GM19468 (cell line): Measurements from ENCODE around the gene NCOA4.
"Not testable (repeated sequence)": the region's sequence is repeated elsewhere in the genome, so short reads cannot be mapped to it uniquely, and the experiment has no call there.

Source experiments
- ATAC-seq: cut with Tn5 transposase; IDR thresholded peaks from one replicate; pipeline ENCODE4 v1.9.1; 2021; ENCODE audit warnings: mild to moderate bottlenecking, moderate library complexity, moderate number of reproducible peaks; ENCODE audit not compliant: unreplicated experiment; ENCODE audit errors: extremely low read depth

Gene NCOA4

DNA sequence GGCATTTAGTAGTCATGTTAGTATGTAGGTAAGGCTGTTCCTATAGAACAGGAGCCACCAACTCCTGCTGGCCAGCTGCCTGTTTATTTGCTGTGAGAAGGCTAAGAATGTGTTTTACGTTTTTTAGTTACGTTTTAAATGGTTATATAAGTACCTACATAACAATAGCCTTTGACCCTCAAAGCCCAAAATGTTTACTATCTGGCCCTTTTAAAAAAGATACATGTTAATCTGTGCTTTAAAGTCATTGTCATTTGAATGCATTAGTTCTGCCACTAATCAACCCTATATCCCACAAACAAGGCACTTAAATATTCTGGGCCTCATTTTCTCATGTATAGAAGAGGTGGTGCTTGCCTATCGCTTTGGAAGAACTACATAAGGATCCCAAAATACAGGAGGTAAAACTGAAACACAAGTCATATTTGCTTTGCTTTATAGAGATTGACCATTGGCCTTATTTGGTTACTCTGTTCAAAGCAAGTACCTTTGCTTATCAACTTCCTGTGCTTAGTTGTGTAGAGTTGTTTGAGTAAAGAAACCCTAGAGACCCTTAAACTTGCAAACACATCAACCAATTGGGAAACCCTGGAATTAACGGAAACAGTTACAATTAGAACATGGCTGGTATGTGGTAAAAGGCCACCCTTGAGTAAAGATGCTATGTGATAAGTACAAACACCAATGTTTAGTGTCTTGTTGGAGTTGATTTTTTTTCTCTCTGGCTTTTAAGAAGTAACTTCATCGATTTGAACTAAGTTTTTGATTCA is 32.2 kb downstream of the NCOA4 start:
- no peak for ATAC-seq

DNA sequence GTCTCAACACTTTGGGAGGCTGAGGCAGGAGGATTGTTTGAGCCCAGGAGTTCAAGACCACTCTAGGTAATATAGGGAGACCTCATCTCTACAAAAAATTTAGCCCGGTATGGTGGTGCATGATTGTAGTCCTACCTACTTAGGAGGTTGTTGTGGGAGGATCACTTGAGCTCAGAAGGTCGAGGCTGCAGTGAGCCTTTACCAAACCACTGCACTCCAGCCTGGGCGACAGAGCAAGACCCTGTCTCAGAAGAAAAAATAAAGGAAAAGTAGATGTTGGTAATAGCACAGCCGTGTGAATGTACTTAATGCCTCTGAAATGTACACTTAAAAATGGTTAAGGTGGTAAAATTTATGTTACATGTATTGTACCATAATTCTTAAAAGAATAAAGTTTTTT is 32.9 kb downstream of the NCOA4 start:
- no peak for ATAC-seq

DNA sequence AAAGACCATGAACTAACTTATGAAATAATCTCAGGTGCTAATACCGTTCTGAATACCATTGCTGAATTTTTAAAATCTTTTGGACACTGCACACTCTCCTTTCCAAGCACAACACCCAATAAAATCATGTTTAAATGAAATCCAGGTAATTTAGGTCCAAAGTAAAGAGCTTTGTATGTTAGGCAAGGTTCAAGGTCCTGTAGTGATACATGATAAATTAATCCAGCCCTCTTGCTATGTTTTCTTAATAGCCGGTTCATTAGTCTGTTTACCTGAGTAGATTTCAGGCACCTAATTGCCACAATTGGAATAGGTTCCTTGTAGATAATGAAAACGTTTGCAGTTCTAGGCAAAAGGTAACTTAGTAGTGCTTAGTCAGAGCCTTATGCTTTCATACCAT is 44.8 kb downstream of the NCOA4 start:
- ATAC-seq: not testable (repeated sequence)

DNA sequence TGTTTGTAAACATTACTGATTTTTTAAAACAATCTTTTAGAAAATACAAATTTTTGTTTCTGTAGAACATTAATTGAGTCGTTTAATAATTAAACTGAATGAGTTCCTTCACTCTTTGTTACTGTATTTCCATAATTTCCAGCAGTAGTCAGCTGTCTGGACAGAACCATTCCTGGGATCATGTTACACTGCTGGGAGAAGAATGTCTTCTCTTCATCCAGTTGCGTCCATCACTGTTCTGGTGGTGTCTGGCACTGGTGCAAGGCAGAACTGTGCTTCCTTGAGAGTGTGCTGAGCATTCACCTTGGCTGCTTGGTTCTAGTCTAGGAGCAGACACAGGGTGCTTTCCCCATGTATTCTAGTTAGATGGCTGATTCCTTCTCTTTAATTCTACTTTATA is 46.0 kb downstream of the NCOA4 start:
- not testable (repeated sequence) for ATAC-seq

DNA sequence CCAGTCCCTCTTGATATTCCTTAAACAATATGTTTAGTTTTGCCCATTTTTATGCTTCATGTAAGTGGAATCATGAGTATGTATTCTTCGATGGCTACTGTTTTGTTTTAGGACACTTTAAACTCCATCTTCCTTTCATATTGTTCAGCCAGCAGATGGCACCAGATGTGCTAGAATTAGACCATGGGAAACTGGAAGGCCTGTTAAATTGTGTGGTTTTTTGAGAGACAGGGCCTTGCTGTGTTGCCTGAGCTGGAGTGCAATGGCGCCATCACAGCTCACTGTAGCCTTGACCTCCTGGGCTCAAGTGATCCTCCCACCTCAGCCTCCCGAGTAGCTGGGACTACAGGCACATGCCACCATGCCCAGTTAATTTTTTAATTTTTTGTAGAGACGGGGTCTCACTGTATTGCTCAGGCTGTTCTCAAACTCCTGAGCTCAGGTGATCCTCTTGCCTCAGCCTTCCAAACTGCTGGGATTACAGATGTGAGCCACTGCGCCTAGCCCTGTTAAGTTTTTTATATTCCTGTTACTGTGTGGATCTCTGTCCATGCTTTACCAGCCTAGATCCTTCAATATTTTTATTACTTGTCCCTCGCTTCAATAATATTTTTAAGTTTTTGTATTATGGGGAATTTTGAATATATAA is 46.8 kb downstream of the NCOA4 start:
- not testable (repeated sequence) for ATAC-seq

DNA sequence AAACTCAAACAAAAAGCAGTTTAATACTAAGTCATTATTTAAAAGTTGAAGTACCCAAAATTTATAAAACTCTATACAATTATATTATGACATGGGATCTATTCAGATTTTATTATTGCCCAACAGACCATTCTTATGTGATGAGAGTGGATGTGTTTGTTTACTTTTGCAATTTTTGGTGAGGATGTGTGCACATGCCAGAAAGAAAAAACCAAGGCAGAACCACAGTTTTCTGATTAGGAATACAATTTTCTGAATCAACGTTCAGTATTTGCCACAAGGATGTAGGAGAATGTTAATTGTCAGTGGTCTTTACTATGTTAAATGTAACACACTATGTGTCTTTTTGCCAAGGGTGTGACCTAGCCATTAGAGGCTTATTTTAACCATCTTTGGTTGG is 49.1 kb downstream of the NCOA4 start:
- not testable (repeated sequence) for ATAC-seq

DNA sequence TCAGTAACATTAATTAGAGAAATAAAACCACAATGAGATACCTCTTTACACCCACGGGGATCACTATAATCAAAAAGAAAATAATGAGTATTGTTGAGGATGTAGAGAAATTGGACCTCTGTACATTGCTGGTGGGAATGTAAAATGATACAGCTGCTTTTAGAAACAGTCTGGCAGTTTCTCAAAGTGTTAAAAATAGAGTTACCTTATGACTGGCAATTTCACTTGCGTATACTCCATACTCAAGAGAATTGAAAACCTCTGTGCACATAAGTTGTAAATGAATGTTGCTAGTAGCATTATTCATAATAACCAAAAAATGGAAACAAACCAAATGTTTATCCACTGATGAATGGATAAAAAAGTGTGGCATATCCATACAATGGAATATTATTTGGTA is 51.9 kb downstream of the NCOA4 start:
- ATAC-seq: peak; percentile 50

DNA sequence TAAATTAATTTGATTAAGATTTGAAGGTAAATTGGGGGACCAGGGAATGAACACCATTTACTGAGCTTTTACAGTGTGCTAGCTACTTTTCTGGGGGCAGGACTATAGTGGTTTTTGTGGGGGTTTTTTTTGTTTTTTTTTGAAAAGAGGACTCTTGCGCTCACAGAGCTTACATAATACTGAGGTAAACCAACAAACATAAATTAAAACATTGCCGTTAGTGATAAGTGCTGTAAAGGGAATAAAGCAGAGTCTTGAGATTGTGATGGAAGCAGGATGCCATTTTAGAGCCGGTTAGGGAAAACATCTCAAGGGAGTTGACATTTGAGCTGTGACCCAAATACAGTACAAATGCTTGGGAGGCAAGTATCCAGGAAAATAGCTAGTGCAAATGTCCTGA is 56.4 kb downstream of the NCOA4 start:
- not testable (repeated sequence) for ATAC-seq

DNA sequence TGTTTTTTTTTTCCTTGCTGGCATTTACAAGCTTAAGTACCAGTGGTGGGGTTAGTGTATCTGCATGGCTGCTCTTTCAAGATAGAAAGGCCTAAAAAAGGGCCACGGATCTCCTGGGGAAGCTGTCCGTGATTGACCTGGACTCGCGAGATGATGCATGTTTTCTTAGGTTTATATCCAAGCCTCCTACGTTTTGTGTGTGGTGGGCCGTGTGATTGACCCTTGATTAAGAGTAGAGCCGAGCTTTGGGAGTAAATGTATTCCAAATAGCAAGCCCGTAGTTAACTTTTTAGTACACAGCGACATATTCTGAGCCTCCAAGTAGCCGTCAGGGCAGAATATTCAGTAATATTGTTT is 57.6 kb downstream of the NCOA4 start:
- ATAC-seq: not testable (repeated sequence)

DNA sequence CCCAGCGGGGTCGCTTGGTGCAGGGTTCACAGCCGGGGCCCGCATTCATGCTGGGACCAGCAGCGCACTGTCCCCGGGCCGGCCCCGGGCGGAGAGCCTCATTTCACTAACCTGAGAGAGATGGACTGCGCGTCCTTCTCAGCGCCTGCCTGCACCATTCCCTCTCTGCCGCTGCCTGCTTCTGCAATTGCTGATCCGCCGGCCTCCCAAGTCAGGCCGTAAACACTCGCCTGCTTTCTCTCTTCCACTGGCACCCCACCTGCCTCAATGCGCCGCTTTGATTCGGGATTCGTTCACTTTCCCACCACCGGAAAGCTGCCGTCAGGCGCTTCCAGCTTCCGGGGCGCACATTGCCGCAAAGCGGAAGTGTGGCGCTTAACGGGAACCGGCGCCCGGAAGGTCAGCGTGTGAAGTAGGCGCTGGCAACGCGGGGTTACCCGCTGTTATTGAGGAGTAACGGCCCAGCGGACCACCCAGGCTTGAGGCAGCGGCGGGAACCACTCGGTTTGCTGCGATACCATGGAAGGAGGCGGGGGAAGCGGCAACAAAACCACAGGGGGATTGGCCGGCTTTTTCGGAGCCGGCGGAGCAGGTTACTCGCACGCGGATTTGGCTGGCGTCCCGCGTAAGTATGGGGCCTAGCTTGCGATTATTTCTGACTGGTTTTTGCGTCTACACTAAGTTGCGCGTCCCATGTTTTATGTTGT is 58.2 kb downstream of the NCOA4 start, which contains the start of gene TIMM23:
TSS of gene TIMM23 (plus strand) at position 384 of the 707 bp plus-strand sequence. CDS start at position 520, 136 bp downstream.
- peak; percentile 47 for ATAC-seq

DNA sequence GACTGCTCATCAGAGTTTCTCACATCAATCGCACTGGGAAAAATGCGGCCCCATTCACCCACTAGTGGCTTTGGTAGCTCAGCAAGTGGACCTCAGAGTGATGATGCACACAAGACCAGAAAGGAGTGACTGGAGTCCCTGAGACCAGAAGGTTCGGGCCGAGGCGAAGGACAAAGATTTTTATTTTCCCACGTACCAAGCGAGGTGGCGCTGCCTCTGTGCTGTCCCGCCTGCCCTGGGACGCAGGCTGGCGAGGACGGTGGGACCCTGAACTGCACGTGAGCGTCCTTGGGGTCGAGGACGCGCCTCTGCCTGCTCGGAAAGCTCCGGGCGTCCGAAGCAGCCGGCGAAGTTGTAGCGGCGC is 58.7 kb downstream of the NCOA4 start:
- ATAC-seq: peak; percentile 29

DNA sequence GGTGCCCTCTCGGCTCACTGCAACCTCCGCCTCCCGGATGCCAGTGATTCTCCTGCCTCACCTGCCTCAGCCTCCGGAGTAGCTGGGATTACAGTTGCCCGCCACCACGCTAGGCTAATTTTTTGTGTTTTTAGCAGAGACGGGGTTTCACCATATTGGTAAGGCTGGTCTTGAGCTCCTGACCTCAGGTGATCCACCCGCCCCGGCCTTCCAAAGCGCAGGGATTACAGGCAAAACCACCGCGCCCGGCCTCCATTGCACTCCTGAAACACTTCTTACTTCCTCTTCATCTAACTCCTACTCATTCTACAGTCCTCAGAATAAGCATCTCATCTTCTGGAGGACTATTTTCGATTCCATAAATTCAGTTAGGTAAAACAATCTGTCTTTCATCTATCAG is 59.4 kb downstream of the NCOA4 start:
- not testable (repeated sequence) for ATAC-seq

DNA sequence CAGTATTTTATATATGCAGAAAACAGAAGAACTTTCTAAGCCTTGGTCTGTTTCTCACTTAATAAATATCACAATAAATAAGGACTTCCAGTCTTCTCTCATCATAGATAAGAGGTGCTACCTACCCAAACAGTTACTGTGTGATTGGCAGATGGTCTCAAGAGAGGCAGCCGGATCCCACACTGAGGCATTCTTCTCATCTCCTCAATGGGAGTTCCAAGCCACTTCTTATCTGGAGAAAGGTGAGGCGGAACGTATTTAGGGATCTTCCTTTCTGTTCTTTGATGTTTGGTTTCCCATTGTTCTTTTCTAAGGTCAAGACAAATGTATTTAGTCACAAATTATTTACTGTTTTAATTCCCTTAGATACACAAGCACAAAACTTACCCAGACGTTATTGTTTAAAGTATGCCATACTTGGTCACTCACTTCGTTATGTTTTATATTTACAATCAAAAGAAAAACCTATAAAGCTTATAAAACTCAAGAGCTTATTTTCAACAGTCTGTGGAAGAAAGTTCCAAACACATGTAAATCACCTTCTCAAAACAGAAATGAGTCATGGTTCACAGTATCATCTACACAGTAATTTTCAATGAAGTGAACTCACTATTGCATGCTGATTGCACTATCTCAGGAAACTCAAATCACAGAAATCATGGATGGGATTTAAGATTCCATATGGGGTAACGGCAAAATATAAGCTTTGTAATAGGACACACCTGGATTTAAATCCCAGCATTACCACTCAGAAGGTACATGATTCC is 67.6 kb downstream of the NCOA4 start:
- ATAC-seq: not testable (repeated sequence)

DNA sequence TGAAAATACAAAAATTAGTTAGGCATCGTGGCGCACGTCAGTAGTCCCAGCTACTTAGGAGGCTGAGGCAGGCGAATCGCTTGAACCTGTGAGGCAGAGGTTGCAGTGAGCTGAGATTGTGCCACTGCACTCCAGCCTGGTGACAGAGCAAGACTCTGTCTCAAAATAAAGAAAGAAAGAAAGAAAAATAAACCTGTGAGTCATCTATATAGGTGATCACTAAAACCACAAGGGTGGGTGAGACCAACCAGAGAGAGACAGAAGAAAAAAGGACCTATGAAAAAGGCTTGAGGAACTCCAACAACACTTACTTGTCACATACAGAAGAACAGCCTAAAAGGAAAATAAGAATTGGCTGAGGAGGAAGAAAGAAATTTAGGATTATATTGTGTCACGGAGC is 72.5 kb downstream of the NCOA4 start:
- not testable (repeated sequence) for ATAC-seq

DNA sequence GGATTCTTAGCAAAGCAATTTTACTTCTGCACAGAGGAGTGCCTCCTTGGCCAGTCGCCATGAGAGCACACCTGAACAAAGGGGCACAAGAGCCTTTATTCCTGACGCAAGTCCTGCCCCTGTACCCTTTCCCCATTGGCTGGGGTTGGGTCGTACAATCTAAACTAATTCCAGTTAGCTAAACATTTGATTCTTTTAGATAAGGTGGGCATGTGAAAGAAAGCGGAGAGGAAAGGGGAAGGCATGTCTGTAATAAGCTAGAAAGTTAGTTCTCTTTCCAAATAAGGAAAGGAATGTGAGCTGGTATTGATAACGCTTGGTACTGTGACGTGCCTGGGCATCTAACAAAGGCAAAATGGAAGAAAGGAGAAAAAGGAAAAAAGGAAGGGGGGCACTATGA is 73.8 kb downstream of the NCOA4 start:
- ATAC-seq: not testable (repeated sequence)
